Stimulated activated CD4-positive, alpha-beta T cell treated with anti-CD3 and anti-CD28 coated beads, Interleukin-2, amount 100 ng/mL, for 24 hours (primary cell): Measurements from ENCODE around the gene UXS1.

Experiments
- DNase-seq, 2 donors: peaks; one replicate each; pipeline ENCODE4 v3.0.0-alpha.2; 2020

The UXS1 gene

DNA sequence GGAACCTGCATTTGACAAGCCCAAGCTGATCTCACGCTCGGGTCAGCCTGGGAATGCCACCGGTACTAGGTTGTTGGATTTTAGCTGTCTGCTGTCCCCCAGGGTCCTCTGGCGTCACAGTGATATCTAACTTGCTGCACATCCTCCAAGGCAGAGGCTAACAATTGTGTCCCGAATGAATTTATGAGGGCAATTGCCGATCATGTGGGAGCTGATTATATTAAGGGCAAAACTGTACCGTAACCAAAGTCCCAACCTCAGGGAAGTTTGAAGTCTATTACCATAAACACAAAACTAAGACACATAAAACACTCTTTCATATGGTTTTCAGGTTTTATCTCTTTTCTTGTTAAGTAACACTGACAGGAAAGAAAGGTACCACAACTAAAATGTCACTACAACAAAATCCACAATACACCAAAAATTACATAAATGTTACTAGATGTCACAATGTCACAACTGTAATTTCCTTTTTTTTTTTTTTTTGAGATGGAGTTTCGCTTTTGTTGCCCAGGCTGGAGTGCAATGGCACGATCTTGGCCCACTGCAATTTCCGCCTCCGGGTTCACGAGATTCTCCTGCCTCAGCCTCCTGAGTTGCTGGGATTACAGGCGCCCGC lies 6.7 kb downstream of the UXS1 start:
- no peak for DNase-seq

DNA sequence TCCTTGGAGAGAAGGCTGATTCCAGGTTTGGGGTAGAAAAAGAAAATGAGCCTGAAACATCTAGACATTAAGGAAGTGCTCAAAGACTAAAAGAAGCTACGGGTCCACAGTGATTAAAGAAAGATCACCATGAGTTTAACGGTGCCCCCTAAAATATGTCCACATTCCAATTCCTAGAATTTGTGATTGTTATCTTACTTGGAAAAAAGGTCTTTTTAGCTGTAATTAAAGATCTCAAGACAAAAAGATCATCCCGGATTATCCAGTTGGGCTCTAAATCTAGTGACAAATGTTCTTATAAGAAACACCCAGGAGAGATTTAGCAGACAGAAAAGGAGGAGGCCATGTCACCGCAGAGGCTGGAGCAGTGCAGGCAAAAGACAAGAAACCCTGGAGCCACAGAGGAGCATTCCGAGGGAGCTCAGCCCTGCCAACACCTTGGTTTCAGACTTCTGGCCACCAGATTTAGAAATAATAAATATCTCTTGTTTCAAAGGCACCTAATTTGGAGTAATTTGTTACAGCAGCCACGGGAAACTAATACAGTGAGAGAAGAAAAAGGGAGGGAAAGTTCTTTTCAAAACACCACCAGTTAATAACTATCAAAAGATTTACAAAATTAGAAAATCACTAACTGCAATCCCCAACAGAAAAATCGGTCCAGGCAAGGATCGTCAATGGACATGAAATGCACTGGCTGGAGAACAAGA lies 8.5 kb downstream of the UXS1 start:
- DNase-seq, result no peak

GRCh38 chr2:106184857-106185256 lies 9.2 kb downstream of the UXS1 start:
- no peak for DNase-seq

DNA sequence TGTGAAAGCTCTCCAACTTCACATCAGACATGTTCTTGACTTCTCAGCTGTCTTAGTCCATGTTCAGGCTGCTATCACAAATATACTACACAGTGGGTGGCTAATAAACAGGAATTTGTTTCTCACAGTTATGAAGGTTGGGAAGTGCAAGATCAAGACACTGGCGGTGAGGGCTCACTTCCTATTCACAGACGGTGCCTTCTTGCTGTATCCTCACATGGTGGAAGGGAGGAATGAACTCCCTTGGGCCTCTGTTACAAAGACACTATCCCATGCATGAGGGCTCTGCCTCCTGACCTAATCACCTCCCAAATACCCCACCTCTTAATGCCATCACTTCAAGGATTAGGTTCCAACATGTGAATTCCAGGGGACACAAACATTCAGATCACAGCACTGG lies 9.7 kb downstream of the UXS1 start:
- DNase-seq, result no peak

DNA sequence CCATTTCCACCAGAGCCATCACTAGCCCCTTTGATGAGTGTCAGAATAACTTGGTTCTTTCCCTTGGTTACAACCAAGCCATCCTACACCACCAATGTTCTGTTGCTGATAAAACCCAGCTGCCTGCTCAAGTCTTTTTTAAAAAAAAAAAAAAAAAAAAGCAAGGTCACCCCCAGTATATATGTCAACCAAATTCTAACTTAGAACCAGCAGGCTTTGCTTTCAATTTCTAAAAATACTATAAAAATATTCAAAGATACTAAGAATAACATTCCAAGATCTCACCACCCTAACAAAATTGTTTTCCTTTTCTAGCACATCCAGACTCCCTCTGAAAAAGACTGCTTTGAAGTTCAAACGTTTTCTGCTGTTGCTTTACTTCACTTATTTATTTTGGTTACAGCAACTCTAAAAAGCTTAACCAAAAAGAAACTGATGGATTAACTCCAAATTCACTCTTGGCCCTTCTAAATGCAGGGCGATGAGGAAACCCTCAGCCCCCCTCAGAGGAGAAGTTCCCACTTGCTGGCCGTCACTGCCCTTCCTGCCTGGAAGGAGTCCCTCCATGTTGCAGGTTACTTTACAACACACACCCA lies 10.9 kb downstream of the UXS1 start:
- no peak for DNase-seq

DNA sequence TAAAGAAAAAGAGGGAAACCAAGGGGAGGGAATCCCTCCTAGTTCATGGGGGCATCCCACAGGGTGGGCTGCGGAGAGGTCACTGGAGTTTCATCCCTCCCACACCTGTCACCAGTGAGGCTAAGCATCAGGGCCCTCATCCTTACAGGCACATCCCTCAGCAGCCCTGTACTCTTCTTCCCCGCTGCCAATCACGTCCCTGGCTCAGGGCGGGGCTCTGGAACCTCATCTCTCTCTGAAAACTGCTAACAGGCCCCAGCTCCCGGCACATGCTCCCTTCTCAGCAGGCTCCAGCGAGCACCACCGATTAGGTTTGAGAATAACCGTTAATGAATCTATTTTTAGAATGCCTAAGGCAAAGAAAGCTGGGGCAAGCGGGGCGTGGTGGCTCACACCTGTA lies 13.0 kb downstream of the UXS1 start:
- no peak for DNase-seq

GRCh38 chr2:106180602-106181001 lies 13.5 kb downstream of the UXS1 start:
- DNase-seq, result no peak

DNA sequence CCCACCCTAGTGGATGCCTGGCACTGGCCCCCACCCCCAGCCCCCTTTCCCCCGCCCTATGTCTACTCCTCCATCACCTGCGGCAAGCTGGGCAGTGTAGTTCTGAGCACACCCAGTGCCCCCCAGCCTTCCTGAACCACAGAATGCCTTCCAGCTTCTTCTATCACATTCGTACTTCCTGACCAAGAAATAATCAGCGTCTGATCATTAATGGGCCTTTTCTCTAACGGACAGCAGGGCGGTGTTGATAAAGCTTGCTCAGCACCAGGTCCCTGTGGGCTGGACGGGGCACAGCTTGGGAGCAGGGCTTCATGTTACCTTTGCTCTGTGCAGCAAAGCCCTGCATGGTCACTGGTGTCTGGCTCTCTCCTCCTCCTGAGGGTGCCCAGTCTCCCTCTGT lies 15.4 kb downstream of the UXS1 start:
- no peak for DNase-seq

DNA sequence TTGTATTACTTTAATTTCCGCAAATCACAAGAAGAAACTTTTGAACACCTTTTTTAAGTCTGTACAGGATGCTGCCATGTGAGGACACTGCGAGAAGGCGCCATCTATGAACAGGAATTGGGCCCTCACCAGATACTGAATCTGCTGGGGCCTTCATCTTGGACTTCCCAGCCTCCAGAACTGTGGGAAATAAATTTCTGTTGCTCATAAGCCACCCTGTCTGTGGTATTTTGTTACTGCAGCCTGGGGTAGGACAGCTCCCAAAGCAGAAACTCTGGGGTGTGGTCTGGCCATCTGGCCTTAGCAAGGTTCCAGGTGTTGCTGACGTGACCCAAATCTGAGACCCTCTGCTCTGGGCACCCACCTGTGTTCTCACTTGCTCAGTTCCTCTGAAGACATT lies 16.5 kb downstream of the UXS1 start:
- no peak for DNase-seq

- DNase-seq, result no peak
Measured at GRCh38 chr2:106176446-106177099, 17.5 kb downstream of the UXS1 start.

GRCh38 chr2:106175086-106175850 lies 18.8 kb downstream of the UXS1 start:
- no peak for DNase-seq

DNA sequence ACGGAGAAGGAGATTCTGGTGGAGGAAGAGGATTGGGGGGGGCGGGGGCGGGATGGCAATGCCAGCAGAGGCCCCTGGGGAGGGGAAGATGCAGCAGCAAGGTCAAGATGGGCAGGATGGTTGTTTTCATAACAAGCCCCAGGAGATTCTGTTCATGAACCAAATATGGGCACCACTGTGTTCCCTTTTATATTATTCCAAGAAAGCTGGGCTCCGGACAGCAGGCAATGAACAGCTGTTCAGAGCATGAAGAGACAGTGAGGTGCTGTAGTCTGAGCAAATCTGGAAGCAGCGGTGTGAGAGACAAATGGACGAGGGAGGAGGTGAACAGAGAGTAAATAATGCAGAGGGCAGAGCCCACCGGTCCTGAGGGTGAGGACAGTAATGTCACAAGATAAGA lies 20.0 kb downstream of the UXS1 start:
- DNase-seq, result no peak

GRCh38 chr2:106172649-106173048 lies 21.5 kb downstream of the UXS1 start:
- no peak for DNase-seq

GRCh38 chr2:106168657-106169056 lies 25.4 kb downstream of the UXS1 start:
- DNase-seq, result no peak

DNA sequence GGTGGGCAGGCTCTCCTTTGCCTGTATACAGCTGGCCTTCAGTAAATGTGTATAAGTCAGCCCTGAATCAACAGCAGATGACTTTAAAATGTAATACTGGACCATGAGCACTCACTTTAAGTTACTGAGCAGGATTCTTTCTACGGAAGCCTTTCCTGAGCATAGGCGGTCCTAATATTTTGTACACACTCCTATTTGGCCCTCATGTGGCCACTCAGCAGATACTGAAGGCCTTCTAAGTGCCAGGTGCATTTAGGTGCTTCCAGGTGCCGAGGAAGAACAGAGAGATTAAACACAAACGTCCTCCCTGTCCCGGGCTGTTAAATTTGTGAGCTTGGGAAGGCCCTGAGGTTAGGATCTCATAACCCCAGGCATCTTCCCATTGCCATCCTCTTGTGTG lies 27.0 kb downstream of the UXS1 start:
- no peak for DNase-seq

- DNase-seq, result no peak
Measured at GRCh38 chr2:106165561-106165960, 28.5 kb downstream of the UXS1 start.

DNA sequence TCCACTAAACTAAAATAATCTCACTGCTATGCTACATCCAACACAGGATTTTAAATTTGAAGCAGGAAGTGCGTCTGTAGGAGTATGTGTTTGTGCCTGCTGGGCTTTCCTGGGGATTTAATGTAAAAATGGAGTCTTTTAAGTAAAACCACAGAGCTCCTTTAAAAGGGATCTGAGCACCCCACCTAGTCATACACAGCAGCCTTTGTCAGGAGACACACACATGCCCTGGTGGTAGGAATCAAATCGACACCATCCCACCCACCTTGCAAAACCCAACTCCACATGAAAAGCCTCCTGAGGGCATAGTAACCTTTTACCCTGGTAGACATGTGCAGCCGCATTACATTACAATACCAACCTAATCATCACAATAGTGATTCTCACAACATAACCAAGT lies 29.1 kb downstream of the UXS1 start:
- no peak for DNase-seq

DNA sequence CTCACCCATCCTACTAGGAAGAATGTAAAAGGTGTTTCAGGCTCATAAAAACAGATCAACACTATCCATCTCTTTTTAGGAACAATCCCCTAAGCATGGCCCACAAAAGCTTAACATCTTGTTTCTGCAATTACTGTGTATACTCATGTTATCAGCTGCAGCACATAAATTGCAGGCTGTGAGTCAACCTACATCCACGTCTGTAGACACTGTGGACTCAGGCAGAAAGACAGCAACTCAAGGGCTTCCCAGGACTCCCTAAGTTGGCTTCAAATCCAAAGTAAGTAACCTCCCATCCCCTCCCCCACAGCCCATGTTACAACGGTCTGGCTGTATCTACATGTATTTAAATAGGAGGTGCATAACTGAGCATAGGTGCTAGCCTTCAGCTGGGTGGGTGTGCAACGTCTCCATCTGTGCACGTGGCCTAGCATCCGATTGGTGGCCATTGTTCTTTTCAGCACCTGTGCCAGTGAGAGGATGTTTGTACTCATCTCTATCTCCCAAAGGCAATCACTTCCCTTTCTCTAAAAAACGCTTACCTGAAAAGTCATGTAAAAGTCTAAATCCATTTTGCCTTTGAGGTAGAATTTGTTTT lies 30.1 kb downstream of the UXS1 start:
- no peak for DNase-seq

DNA sequence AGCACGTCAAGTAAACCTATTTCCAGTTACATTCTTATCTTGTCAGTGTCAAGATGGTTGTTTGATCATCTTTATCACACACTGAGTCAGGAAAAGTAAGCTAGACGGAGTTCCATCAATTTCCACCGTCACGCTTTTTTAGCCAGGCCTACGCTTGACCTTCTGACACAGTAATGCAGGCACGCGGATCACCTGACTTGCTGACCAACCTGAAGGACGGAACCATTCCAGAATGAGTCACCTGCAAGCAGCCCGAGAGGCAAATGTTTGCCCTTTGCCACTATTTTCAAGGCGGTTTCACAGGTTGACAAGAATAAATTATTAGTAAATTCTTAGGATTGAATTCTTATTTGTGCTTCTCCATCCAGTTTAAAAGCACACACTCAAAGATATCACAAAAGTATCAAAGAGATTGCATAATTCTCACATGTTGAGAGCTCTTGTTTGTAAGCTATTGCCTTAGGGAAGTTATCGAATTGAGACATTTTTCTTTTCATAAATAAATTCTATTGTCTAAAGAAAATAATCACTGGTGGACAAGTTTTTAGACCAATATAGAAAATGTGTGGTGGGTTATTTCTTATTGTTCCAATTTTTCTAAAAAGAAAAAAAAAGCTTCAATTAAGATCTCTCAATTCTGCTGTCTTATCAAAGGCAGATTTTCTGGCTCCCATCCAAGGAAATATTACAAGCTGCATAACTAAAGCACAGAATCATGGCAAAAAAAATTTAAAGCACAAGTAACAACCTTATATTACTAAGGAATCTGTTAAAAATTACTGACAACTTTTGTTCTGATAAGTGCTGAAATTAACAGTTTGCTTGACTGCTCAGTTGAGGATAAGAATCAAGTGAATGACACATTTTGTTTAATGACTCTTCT lies 31.9 kb downstream of the UXS1 start:
- DNase-seq, result no peak

GRCh38 chr2:106161341-106161740 lies 32.8 kb downstream of the UXS1 start:
- DNase-seq, result no peak

GRCh38 chr2:106160786-106161261 lies 33.3 kb downstream of the UXS1 start:
- DNase-seq, result peak; percentile 40 to 46
